NCI-H1092 (cell line): ENCODE measurements around the gene P3H1.
"Not testable (repeated sequence)": the region's sequence is repeated elsewhere in the genome, so short reads cannot be mapped to it uniquely, and the experiment has no call there.

Source experiments
- DNase-seq: peaks from one replicate; lab custom pipeline; 2025; lab: John Stamatoyannopoulos, UW

Gene P3H1

GRCh38 chr1:42769811-42770210 is 3.0 kb upstream of the P3H1 start:
- no peak for DNase-seq

GRCh38 chr1:42768172-42768571 is 1.3 kb upstream of the P3H1 start:
- no peak for DNase-seq

- DNase-seq: peak; percentile 80
Measured at GRCh38 chr1:42767510-42768000, 727 bp upstream of the P3H1 start.

GRCh38 chr1:42765832-42766740 is 742 bp downstream of the P3H1 start:
- DNase-seq: peak; percentile 62

- no peak for DNase-seq
Measured at GRCh38 chr1:42765269-42765668, 1.6 kb downstream of the P3H1 start.

DNA sequence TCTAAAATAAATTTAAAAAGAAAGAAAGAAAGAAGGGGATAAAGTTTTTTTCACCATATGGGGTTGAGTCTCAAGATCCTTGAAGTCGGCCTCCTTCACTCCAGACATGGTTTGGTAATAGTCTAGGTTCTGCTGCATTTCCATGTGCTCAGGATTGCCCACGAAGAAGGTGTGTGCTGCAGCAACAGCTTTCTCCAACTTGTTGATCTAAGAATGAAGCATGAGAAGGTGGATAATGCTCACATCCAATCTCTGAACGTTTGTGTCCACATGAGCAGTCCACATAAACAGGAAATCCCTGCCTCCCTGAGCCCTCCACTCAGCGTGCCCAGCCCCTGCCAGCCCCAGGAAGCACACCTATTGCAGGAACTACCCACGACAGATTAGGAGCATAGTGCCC is 4.6 kb downstream of the P3H1 start:
- no peak for DNase-seq

DNA sequence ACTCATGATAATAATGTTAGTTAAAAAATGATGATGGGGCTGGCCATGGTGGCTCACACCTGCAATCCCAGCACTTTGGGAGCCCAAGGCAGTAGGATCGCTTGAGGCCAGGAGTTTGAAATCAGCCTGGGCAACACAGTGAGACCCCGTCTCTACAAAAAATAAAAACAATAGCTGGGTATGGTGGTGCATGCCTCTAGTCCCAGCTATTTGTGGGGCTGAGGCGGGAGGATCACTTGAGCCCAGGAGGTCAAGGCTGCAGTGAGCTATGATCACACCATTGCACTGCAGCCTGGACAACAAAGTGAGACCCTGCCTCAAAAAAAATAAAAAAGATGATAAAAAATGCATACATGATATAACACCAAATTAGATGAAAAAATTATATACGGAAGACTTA is 5.3 kb downstream of the P3H1 start:
- no peak for DNase-seq

DNA sequence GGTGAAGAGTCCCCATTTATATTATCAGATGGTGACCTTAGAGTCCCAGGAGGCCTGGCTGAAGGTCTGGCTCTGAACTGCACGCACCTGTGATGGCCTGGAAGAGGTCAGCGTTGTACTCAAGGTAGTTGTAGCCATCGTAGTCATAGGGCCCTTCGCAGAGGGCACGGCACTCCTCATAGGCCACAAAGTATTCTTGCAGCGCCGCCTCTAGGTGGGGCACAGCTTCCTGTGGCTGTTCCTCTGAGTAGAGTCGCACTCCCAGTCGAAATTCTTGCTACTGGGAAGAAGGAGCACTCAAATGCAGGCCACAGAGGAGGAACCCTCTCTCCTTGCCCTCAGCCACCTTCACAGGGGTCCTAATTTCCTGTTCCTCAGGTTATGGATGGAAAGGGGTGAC is 7.7 kb downstream of the P3H1 start:
- DNase-seq: no peak

- DNase-seq: no peak
Measured at GRCh38 chr1:42758641-42759040, 8.2 kb downstream of the P3H1 start.

DNA sequence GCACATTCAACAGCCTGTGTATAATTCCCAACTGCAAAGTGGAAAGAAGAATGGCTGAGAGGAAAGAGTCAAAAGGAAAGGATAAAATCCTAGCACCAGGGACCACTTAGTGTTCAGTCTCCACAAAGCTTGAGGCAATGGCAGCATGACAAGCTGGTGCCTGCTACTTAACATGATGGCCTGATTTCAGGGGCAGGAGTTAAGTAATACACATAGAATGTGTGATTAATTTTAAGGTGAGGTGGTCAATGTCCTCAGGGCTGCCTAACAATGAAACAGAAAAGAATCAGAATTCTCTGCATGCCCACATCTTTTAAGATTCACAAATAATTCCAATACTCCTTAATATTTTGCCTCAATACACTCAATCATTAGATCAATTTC is 8.9 kb downstream of the P3H1 start:
- DNase-seq: no peak

- peak; percentile 57 for DNase-seq
Measured at GRCh38 chr1:42756956-42757891, 9.6 kb downstream of the P3H1 start.

DNA sequence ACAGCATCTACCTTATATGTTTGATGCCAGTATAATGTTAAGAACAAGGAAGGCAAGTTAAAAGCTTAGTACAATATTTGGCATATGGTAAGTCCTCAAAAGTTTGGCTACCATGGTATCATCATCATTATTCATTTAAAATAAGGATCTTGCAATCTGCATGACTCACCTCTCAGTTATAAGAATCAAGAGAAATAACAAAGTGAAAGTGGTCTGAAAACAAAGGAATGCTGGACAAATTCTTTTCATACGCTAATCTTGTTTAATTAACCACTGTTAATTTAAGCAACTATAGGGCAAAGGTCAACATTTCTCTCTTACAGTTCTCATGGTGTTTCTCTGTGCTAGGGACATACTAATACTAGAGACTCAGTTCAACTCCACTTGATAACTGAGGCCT is 13.8 kb downstream of the P3H1 start:
- no peak for DNase-seq

DNA sequence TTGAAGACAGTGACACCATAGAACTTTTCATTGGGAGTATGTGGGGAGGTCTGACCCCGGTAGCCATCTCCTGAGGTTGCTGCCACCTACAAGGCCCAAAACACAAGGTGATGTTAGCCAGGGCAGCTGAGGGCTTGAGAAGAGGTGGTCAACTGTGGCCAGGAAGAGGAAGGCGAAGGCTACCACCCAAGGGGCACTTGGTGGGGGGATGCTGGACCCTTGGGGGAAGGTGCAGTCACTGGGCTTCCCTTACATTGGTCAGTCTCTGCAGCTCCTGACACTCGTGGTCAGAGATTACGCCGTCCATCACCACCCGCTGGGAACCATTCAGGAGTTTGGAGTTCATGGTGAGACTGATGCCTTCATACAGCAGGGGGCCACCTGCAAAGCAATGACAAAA is 14.5 kb downstream of the P3H1 start:
- no peak for DNase-seq

- DNase-seq: not testable (repeated sequence)
Measured at GRCh38 chr1:42751511-42752070, 15.2 kb downstream of the P3H1 start.

DNA sequence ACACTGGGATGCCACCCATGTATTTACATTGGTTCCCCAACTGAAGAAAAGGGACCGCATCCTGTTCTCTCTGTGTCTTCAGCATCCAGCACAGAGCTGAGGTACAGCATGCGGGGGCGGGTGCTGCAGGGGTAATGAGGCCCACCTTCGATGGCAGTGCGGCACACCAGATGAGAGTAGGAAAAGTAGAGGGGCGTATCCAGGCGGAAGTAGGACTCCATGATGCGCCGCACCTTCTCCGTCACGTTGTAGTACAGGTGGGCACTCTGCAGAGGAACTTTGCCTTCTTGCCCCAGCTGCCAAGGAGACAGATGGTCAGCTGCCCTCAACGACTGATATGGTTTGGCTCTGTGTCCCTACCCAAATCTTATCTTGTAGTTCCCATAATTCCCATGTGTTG is 16.8 kb downstream of the P3H1 start:
- no peak for DNase-seq

DNA sequence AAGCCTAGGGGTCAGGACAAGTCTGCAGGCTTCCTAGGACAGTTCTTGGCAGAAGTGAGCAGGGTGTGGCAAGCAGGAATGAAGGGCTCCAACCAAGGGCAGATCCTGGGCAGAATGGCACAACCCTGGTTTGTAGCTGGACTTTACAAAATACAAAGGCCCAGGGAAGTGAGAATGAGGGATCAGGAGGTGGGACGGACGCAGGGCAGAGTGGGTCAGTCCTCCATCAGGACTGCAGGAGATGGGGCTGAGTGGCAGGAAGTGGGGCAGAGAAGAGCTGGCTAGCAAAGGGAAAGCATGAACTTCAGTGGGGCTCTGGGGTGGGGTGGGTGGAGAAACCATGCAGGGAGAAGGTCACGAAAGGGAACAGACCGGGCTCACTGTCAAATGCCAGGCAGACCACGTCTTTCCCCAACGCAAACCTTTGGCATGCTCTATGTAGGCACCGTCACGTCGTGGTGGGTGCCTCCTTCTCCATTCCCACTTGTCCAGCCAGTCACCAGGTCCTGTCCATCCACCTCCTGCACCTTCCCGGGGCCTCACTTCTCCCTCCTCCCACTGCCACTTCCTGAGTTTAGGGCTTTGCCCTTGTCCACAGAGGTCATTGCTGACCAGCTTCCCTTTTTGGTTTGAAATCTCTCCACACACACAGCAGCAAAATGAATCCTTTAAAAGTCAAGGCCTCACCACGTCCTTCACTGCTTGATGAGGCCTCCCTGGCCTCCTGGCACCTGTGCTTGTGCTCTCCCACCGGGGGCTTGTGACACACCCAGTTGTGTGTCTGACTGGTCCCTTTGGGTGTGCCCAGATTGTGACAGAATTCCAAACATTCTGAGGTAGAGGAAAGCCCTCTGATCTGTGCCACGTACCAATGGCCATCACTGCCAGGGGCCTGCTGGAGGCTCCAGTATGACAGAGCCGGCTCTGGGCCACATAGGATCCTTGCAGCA is 18.1 kb downstream of the P3H1 start:
- DNase-seq: no peak

- DNase-seq: no peak
Measured at GRCh38 chr1:42748021-42748420, 18.8 kb downstream of the P3H1 start.

- peak; percentile 26 for DNase-seq
Measured at GRCh38 chr1:42747125-42747524, 19.7 kb downstream of the P3H1 start.

GRCh38 chr1:42746436-42747105 is 20.3 kb downstream of the P3H1 start:
- DNase-seq: no peak

- no peak for DNase-seq
Measured at GRCh38 chr1:42745851-42746250, 21.0 kb downstream of the P3H1 start.

DNA sequence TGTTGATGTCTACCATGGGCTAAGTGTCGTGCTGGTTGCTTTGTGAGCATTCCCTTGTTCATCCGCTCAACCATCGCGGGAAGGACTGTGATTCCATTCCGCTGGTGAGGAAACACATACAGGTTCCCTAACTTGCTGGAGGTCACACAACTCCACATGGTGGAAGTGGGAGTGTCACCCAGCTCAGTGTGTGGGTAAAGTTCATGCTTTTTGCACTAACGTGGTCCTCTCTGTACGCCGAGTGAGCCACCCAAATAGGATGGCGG is 22.7 kb downstream of the P3H1 start:
- DNase-seq: no peak
